Nephron progenitor cell (in vitro differentiated cells): ENCODE data around the gene PLCL1.
A peak's percentile ranks its signal among the peaks of the same experiment; 100 is the strongest.

ENCODE experiments used
- DNase-seq: peaks from one replicate; pipeline ENCODE4 v3.0.0; 2021
- H3K27ac Mint-ChIP-seq: 2 replicates; pipeline ENCODE4 v1.8.0; 2021; ENCODE audit warnings: mild to moderate bottlenecking, moderate library complexity, mixed read lengths
- H3K27me3 Mint-ChIP-seq: 2 replicates; pipeline ENCODE4 v1.8.0; 2021; ENCODE audit warnings: mild to moderate bottlenecking, low read depth, mixed read lengths; ENCODE audit not compliant: poor library complexity
- H3K36me3 Mint-ChIP-seq: 2 replicates; pipeline ENCODE4 v1.8.0; 2021; ENCODE audit warnings: low read depth, mixed read lengths
- H3K4me1 Mint-ChIP-seq: 2 replicates; pipeline ENCODE4 v1.8.0; 2021; ENCODE audit warnings: mixed read lengths
- H3K4me3 Mint-ChIP-seq: 2 replicates; pipeline ENCODE4 v1.8.0; 2021; ENCODE audit warnings: mild to moderate bottlenecking, moderate library complexity, mixed read lengths
- H3K9me3 Mint-ChIP-seq: 2 replicates; pipeline ENCODE4 v1.8.0; 2021; ENCODE audit warnings: mild to moderate bottlenecking, moderate library complexity, mixed read lengths
- CTCF ChIP-seq: fragments of 200-600 bp; sonication (generic); IDR thresholded peaks from 2 replicates; pipeline ENCODE4 v1.5.0; 2021; ENCODE audit warnings: antibody characterized with exemption

PLCL1 gene

GRCh38 chr2:197884252-197884651 lies 79.9 kb downstream of the PLCL1 start:
- DNase-seq: no peak
- peaks cover 10% of the 10 kb centered on the region for H3K4me1 Mint-ChIP-seq
- TF ChIP-seq CTCF: no peak
- H3K27me3 Mint-ChIP-seq: no peaks in the 10 kb centered on the region
- no peak overlapping the region for H3K4me3 Mint-ChIP-seq
- H3K36me3 Mint-ChIP-seq: no peaks in the 10 kb centered on the region
- H3K9me3 Mint-ChIP-seq: no peaks in the 10 kb centered on the region
- no peak overlapping the region for H3K27ac Mint-ChIP-seq

- no peak overlapping the region for H3K4me3 Mint-ChIP-seq
- peaks cover 14% of the 10 kb centered on the region for H3K4me1 Mint-ChIP-seq
- no peak for DNase-seq
- no peak for TF ChIP-seq CTCF
- no peaks in the 10 kb centered on the region for H3K9me3 Mint-ChIP-seq
- H3K27me3 Mint-ChIP-seq: no peaks in the 10 kb centered on the region
- H3K36me3 Mint-ChIP-seq: no peaks in the 10 kb centered on the region
- no peak overlapping the region for H3K27ac Mint-ChIP-seq
Observed at GRCh38 chr2:197885126-197885525, 80.7 kb downstream of the PLCL1 start.

GRCh38 chr2:197885587-197885986 lies 81.2 kb downstream of the PLCL1 start:
- no peak for TF ChIP-seq CTCF
- no peak overlapping the region for H3K4me3 Mint-ChIP-seq
- H3K27me3 Mint-ChIP-seq: no peaks in the 10 kb centered on the region
- DNase-seq: no peak
- H3K27ac Mint-ChIP-seq: no peak overlapping the region
- H3K36me3 Mint-ChIP-seq: no peaks in the 10 kb centered on the region
- no peaks in the 10 kb centered on the region for H3K9me3 Mint-ChIP-seq
- peaks cover 14% of the 10 kb centered on the region for H3K4me1 Mint-ChIP-seq

GRCh38 chr2:197888321-197888720 lies 83.9 kb downstream of the PLCL1 start:
- Mint-ChIP-seq H3K36me3 (no peaks in the 10 kb centered on the region), H3K4me1 (peaks cover 14% of the 10 kb centered on the region), H3K9me3 (no peaks in the 10 kb centered on the region), H3K27me3 (no peaks in the 10 kb centered on the region), H3K27ac (no peak overlapping the region), H3K4me3 (no peak overlapping the region)
- no peak for TF ChIP-seq CTCF
- no peak for DNase-seq

GRCh38 chr2:197889041-197889440 lies 84.6 kb downstream of the PLCL1 start:
- no peak for TF ChIP-seq CTCF
- DNase-seq: no peak

GRCh38 chr2:197890168-197890567 lies 85.8 kb downstream of the PLCL1 start:
- no peaks in the 10 kb centered on the region for H3K36me3 Mint-ChIP-seq
- peaks cover 18% of the 10 kb centered on the region for H3K4me1 Mint-ChIP-seq
- H3K27ac Mint-ChIP-seq: no peak overlapping the region
- no peak overlapping the region for H3K4me3 Mint-ChIP-seq
- no peak for DNase-seq
- H3K9me3 Mint-ChIP-seq: no peaks in the 10 kb centered on the region
- TF ChIP-seq CTCF: no peak
- H3K27me3 Mint-ChIP-seq: no peaks in the 10 kb centered on the region

More at GRCh38 chr2:197889041-197889440, 84.6 kb downstream of the PLCL1 start:
- Mint-ChIP-seq H3K36me3 (no peaks in the 10 kb centered on the region), H3K27me3 (no peaks in the 10 kb centered on the region), H3K27ac (peak overlapping the region; percentile 48), H3K4me3 (no peak overlapping the region), H3K4me1 (peaks cover 18% of the 10 kb centered on the region), H3K9me3 (no peaks in the 10 kb centered on the region)
